WTC11 (cell line): ENCODE measurements around the gene PDZD11.

Source experiments
- CTCF ChIP-seq: fragments of 200-600 bp; IDR thresholded peaks from 2 replicates; pipeline ENCODE4 v1.8.0; 2022; ENCODE audit warnings: antibody characterized with exemption
- ESRRA ChIP-seq: sonication (generic); formaldehyde crosslinking; IDR thresholded peaks from 2 replicates; pipeline ENCODE4 v1.8.1; 2022; ENCODE audit warnings: mild to moderate bottlenecking, missing genetic modification reagents, borderline replicate concordance
- FOXP4 ChIP-seq: sonication (generic); formaldehyde crosslinking; IDR thresholded peaks from 2 replicates; pipeline ENCODE4 v1.8.0; 2022; ENCODE audit warnings: mild to moderate bottlenecking, missing genetic modification reagents
- MAX ChIP-seq: sonication (generic); formaldehyde crosslinking; IDR thresholded peaks from 2 replicates; pipeline ENCODE4 v1.8.0; 2022; ENCODE audit warnings: mild to moderate bottlenecking, missing genetic modification reagents
- NR1H2 ChIP-seq: sonication (generic); formaldehyde crosslinking; IDR thresholded peaks from 2 replicates; pipeline ENCODE4 v1.9.0; 2021; ENCODE audit warnings: mild to moderate bottlenecking, moderate library complexity, missing genetic modification reagents
- PREB ChIP-seq: sonication (generic); formaldehyde crosslinking; IDR thresholded peaks from 2 replicates; pipeline ENCODE4 v1.8.1; 2022; ENCODE audit warnings: mild to moderate bottlenecking, missing genetic modification reagents, moderate library complexity, borderline replicate concordance
- ZBTB43 ChIP-seq: sonication (generic); formaldehyde crosslinking; IDR thresholded peaks from 2 replicates; pipeline ENCODE4 v1.8.1; 2023; ENCODE audit warnings: mild to moderate bottlenecking, missing genetic modification reagents
- ZNF121 ChIP-seq: sonication (generic); formaldehyde crosslinking; IDR thresholded peaks from 2 replicates; pipeline ENCODE4 v1.8.0; 2023; ENCODE audit warnings: missing genetic modification reagents
- TF ChIP-seq, protein P1 (sequence below): sonication (generic); formaldehyde crosslinking; IDR thresholded peaks from 2 replicates; pipeline ENCODE4 v1.8.1; 2023; ENCODE audit warnings: mild to moderate bottlenecking, moderate library complexity, missing genetic modification reagents
- TF ChIP-seq, protein P2 (sequence below): sonication (generic); formaldehyde crosslinking; IDR thresholded peaks from 2 replicates; pipeline ENCODE4 v1.8.0; 2022; ENCODE audit warnings: mild to moderate bottlenecking, missing genetic modification reagents
- TF ChIP-seq, protein P3 (sequence below): sonication (generic); formaldehyde crosslinking; IDR thresholded peaks from 2 replicates; pipeline ENCODE4 v1.8.1; 2023; ENCODE audit warnings: mild to moderate bottlenecking, missing genetic modification reagents, moderate library complexity

DNA sequence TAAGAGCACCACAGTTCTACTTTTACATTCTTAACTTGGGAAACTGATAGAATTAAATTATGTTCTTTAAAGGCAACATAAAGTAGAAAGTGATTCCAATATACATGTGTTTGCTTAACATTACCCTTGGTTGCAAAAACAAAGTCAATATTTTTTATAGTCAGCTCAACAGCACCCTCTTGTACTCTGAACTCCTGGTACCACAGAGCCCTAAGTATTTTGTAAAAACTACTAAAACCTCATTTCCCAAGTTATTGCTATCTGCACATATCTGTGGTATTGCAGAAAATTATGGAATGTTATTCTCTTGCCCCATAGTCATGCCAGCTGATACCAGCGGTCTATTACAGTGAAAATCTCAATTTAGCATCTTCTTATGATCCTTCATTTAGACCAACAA, 3.1 kb upstream of the PDZD11 start:
- TF ChIP-seq CTCF (no peak), PREB (CRISPR knock-in tag) (no peak), FOXP4 (no peak), NR1H2 (CRISPR knock-in tag) (no peak), ESRRA (CRISPR knock-in tag) (no peak), ZBTB43 (CRISPR knock-in tag) (no peak), MAX (CRISPR knock-in tag) (no peak), ZNF121 (CRISPR knock-in tag) (no peak)
- TF ChIP-seq, protein P1, sequence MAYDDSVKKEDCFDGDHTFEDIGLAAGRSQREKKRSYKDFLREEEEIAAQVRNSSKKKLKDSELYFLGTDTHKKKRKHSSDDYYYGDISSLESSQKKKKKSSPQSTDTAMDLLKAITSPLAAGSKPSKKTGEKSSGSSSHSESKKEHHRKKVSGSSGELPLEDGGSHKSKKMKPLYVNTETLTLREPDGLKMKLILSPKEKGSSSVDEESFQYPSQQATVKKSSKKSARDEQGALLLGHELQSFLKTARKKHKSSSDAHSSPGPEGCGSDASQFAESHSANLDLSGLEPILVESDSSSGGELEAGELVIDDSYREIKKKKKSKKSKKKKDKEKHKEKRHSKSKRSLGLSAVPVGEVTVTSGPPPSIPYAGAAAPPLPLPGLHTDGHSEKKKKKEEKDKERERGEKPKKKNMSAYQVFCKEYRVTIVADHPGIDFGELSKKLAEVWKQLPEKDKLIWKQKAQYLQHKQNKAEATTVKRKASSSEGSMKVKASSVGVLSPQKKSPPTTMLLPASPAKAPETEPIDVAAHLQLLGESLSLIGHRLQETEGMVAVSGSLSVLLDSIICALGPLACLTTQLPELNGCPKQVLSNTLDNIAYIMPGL (CRISPR knock-in tag) = no peak
- TF ChIP-seq, protein P2, sequence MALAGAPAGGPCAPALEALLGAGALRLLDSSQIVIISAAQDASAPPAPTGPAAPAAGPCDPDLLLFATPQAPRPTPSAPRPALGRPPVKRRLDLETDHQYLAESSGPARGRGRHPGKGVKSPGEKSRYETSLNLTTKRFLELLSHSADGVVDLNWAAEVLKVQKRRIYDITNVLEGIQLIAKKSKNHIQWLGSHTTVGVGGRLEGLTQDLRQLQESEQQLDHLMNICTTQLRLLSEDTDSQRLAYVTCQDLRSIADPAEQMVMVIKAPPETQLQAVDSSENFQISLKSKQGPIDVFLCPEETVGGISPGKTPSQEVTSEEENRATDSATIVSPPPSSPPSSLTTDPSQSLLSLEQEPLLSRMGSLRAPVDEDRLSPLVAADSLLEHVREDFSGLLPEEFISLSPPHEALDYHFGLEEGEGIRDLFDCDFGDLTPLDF (CRISPR knock-in tag) = no peak
- TF ChIP-seq, protein P3, sequence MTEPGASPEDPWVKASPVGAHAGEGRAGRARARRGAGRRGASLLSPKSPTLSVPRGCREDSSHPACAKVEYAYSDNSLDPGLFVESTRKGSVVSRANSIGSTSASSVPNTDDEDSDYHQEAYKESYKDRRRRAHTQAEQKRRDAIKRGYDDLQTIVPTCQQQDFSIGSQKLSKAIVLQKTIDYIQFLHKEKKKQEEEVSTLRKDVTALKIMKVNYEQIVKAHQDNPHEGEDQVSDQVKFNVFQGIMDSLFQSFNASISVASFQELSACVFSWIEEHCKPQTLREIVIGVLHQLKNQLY (CRISPR knock-in tag) = no peak
